WERI-Rb-1 (cell line): ENCODE measurements around the gene CLRN3.

Experiments
- DNase-seq: peaks from one replicate; pipeline ENCODE4 v3.0.0-alpha.2; 2020
- H3K27ac ChIP-seq: fragments of 250-450 bp; sonication (Bioruptor Pico); 2 replicates; pipeline ENCODE4 v1.5.1; 2020; ENCODE audit warnings: mild to moderate bottlenecking, moderate library complexity
- H3K27me3 ChIP-seq: fragments of 250-450 bp; sonication (Bioruptor Pico); 2 replicates; pipeline ENCODE4 v1.5.1; 2021; ENCODE audit warnings: mild to moderate bottlenecking, low read depth, moderate library complexity; ENCODE audit not compliant: insufficient read depth, severe bottlenecking
- H3K36me3 ChIP-seq: fragments of 250-450 bp; sonication (Bioruptor Pico); 2 replicates; pipeline ENCODE4 v1.5.1; 2020; ENCODE audit warnings: mild to moderate bottlenecking, moderate library complexity
- H3K4me3 ChIP-seq: 2 replicates; pipeline ENCODE4 v1.5.1; 2011; ENCODE audit warnings: low read depth, mild to moderate bottlenecking, control low read depth, low read length
- H3K9me3 ChIP-seq: fragments of 250-450 bp; sonication (Bioruptor Pico); 2 replicates; pipeline ENCODE4 v1.5.1; 2021; ENCODE audit warnings: mild to moderate bottlenecking, moderate library complexity; ENCODE audit not compliant: severe bottlenecking
- TF ChIP-seq, protein P1 (sequence below): IDR thresholded peaks from 2 replicates; pipeline ENCODE4 v1.5.1; 2011; ENCODE audit warnings: low read depth, mild to moderate bottlenecking, control low read depth, inconsistent platforms, low read length

CLRN3 gene

DNA sequence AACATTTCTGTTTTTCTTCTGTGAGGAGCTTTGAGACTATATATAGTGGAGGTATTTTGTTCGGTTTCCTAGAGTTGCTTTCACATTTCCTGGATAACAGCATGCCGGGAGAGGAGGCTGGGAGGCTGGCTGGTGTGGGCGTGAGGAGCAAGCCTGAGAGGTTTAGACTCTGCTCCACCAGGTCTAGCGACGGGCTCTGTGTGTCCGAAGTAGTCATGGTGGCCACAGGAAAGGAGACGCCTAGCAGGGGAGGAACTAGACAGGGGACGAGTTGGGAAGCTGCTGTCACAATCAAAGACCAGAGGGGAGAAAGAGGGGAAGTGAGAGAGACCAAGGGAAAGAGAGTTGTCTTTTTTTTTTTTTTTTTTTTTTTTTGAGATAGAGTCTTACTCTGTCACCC is 33.7 kb upstream of the CLRN3 start:
- peak overlapping the region; percentile 59 for H3K27ac ChIP-seq
- no peak overlapping the region for H3K4me3 ChIP-seq
- H3K9me3 ChIP-seq: no peaks in the 10 kb centered on the region
- no peak for DNase-seq
- no peaks in the 10 kb centered on the region for H3K27me3 ChIP-seq
- TF ChIP-seq, protein P1, sequence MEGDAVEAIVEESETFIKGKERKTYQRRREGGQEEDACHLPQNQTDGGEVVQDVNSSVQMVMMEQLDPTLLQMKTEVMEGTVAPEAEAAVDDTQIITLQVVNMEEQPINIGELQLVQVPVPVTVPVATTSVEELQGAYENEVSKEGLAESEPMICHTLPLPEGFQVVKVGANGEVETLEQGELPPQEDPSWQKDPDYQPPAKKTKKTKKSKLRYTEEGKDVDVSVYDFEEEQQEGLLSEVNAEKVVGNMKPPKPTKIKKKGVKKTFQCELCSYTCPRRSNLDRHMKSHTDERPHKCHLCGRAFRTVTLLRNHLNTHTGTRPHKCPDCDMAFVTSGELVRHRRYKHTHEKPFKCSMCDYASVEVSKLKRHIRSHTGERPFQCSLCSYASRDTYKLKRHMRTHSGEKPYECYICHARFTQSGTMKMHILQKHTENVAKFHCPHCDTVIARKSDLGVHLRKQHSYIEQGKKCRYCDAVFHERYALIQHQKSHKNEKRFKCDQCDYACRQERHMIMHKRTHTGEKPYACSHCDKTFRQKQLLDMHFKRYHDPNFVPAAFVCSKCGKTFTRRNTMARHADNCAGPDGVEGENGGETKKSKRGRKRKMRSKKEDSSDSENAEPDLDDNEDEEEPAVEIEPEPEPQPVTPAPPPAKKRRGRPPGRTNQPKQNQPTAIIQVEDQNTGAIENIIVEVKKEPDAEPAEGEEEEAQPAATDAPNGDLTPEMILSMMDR: no peak
- H3K36me3 ChIP-seq: no peaks in the 10 kb centered on the region

DNA sequence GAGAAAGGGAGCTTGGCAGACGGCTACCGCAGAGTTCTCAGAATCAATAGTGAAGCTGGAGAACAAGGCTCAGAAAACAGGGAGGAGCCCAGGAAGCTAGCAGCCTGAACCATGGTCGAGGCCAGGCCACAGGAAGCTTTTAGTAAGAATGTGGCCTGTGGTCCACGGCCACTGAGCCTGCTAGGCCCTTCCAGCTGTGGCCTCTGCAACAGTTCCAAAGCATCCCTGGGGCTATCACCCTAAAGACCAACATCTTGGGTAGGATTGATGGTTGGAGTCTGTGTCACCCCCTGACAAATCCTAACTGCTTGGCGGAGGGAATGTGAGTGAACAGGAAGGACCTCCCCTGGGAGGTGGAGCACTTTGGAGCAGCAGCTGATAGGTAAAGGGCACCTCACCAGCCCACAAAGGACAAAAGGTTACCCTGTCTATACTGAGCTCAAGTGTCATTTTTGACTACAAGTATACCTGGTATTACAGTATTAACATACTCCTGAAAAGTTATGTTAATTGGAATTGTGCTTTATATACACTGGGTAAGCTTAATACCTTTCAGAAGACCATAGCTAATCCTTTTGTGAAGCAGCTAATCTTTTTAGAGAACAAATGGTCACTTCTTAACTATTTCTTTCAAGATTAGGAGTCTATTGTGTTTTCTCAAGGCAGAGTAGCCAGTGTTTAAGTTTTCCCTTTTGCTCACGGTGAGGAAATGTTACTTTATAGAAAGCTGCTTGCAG is 32.9 kb upstream of the CLRN3 start:
- DNase-seq: peak; percentile 38
- Histone ChIP-seq H3K27me3 (no peaks in the 10 kb centered on the region), H3K27ac (peak overlapping the region; percentile 59), H3K9me3 (no peaks in the 10 kb centered on the region), H3K36me3 (no peaks in the 10 kb centered on the region), H3K4me3 (no peak overlapping the region)
- TF ChIP-seq, protein P1: no peak

DNA sequence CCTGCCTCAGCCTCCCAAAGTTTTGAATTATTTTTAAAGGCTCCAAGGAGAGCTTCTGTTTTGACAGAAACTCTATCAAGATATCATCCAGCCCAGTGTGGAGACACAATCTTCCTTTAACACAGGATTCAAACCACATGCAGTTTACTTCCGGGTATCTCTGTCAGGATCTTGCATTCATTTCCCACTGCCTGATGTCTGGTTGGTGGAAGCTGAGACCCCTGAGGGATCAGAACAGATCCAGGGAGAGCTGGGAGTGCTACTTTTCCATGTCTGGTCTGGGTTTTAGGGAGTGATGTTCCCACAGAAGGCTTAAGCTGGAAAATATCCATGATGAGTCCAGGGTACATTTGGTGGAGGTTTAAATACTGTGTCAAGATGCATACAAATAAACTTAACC is 30.9 kb upstream of the CLRN3 start:
- no peak overlapping the region for H3K27ac ChIP-seq
- no peak for DNase-seq
- H3K27me3 ChIP-seq: no peaks in the 10 kb centered on the region
- H3K36me3 ChIP-seq: no peaks in the 10 kb centered on the region
- no peak overlapping the region for H3K4me3 ChIP-seq
- TF ChIP-seq, protein P1: no peak
- H3K9me3 ChIP-seq: no peaks in the 10 kb centered on the region

DNA sequence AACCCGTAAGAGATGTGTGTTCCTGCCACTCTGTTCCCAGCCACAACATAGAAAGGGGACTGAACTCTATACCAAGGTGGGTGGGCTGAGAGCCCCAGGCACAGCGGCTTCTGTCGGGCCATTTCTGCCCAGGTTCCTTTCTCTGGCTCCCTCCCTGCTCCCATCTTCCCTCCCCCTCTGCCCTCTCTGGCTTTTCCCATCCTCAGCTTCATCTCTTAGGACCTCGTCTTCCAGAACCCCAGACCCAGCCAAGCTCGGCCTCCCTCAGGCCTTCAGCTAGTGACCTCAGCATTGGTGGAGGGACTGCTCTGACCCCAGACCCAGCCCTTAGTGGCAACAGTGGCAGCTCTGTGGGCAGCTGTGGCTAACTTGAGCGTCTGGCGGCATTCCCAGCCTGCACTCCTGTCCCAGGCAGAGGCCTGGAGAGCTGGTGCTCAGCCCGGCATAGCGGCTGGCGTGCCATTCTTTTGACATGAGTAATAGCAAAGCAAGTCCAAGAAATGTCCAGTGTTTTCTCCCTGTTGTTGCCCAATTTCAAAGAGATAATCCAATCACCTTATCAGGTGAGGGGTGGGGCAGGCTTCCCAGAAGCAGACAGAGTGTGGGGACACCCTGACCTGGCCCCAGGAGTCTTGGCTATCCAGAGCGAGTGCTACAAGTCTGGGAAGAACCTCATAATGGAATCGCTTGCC is 30.1 kb upstream of the CLRN3 start:
- TF ChIP-seq, protein P1: no peak
- Histone ChIP-seq H3K9me3 (no peaks in the 10 kb centered on the region), H3K27ac (no peak overlapping the region), H3K27me3 (no peaks in the 10 kb centered on the region), H3K36me3 (no peaks in the 10 kb centered on the region), H3K4me3 (no peak overlapping the region)
- DNase-seq: no peak

DNA sequence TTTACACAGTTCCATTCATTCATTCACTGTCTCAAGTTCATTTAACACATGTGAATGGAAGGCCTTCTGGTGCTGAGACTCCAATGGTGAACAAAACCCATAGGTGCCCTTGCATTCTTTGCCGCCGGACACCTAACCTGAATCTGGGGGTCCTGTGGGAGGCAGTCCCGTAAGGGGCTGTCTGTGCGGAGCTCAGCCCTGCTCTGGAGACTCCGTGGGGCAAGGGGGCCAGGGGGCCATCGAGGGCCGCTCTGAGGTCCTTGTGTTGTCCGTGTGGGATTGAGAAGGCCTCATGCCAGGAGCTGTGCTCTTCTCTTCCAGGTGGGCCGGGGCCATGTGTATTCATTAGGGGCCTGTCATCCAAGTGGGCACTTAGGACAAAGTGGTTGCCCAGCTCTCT is 29.5 kb upstream of the CLRN3 start:
- TF ChIP-seq, protein P1: no peak
- H3K36me3 ChIP-seq: no peaks in the 10 kb centered on the region
- no peaks in the 10 kb centered on the region for H3K9me3 ChIP-seq
- no peaks in the 10 kb centered on the region for H3K27me3 ChIP-seq
- H3K4me3 ChIP-seq: no peak overlapping the region
- H3K27ac ChIP-seq: no peak overlapping the region
- DNase-seq: no peak
